HG02571 (cell line): ENCODE results near the gene PNCK.
"Not testable (repeated sequence)": the region's sequence is repeated elsewhere in the genome, so short reads cannot be mapped to it uniquely, and the experiment has no call there.

Experiments
- ATAC-seq: cut with Tn5 transposase; IDR thresholded peaks from one replicate; pipeline ENCODE4 v1.9.1; 2021; ENCODE audit warnings: mild to moderate bottlenecking, moderate library complexity; ENCODE audit not compliant: unreplicated experiment

PNCK gene

GRCh38 chrX:153699210-153699783, 25.7 kb upstream of the PNCK start:
- ATAC-seq = not testable (repeated sequence)

GRCh38 chrX:153697924-153698865, 24.6 kb upstream of the PNCK start:
- ATAC-seq = no peak

- not testable (repeated sequence) for ATAC-seq
These were observed 23.5 kb upstream of the PNCK start for GRCh38 chrX:153696986-153697722.

- not testable (repeated sequence) for ATAC-seq
These were observed 22.9 kb upstream of the PNCK start for GRCh38 chrX:153696538-153696937.

- no peak for ATAC-seq
These were observed 22.5 kb upstream of the PNCK start for GRCh38 chrX:153696100-153696499.

- no peak for ATAC-seq
These were observed 21.2 kb upstream of the PNCK start for GRCh38 chrX:153694687-153695270.

GRCh38 chrX:153694256-153694655, 20.6 kb upstream of the PNCK start:
- ATAC-seq = not testable (repeated sequence)

- no peak for ATAC-seq
These were observed 19.8 kb upstream of the PNCK start for GRCh38 chrX:153693216-153694086.

GRCh38 chrX:153692611-153693156, 19.1 kb upstream of the PNCK start:
- ATAC-seq = no peak

- ATAC-seq = no peak
These were observed 18.4 kb upstream of the PNCK start for GRCh38 chrX:153692003-153692402.

- ATAC-seq = not testable (repeated sequence)
These were observed 17.6 kb upstream of the PNCK start for GRCh38 chrX:153691032-153691827.

- ATAC-seq = no peak
These were observed 16.9 kb upstream of the PNCK start for GRCh38 chrX:153690466-153690865.

- no peak for ATAC-seq
These were observed 16.2 kb upstream of the PNCK start for GRCh38 chrX:153689654-153690465.

- no peak for ATAC-seq
These were observed 15.4 kb upstream of the PNCK start for GRCh38 chrX:153688911-153689590.

GRCh38 chrX:153688506-153688905, 14.9 kb upstream of the PNCK start:
- no peak for ATAC-seq

GRCh38 chrX:153688071-153688470, 14.5 kb upstream of the PNCK start:
- ATAC-seq = no peak

- no peak for ATAC-seq
These were observed 13.8 kb upstream of the PNCK start, which contains the start of gene SLC6A8 for GRCh38 chrX:153687121-153688039. SLC6A8 (plus strand) TSS chrX:153687926; CDS start chrX:153688575, 649 bp downstream.
